ENCODE measurements around the gene GALNT2.

- TF ChIP-seq CTCF (IDR thresholded peaks at IDR 0.05) = no peak
- no peak for TF ChIP-seq EZH2 (IDR thresholded peaks at IDR 0.05; ENCODE audit: borderline replicate concordance, insufficient read depth, low read depth, low read length, poor library complexity, severe bottlenecking)
Measured at GRCh38 chr1:230206207-230206606, 139.2 kb downstream of the GALNT2 start.
